SHP77 treated with DMSO at 0.1 percent for 48 hours (cell line): Measurements from ENCODE around the gene PCNX3.

ENCODE experiments used
- DNase-seq: peaks from one replicate; lab custom pipeline; 2025; lab: John Stamatoyannopoulos, UW

PCNX3 gene

DNA sequence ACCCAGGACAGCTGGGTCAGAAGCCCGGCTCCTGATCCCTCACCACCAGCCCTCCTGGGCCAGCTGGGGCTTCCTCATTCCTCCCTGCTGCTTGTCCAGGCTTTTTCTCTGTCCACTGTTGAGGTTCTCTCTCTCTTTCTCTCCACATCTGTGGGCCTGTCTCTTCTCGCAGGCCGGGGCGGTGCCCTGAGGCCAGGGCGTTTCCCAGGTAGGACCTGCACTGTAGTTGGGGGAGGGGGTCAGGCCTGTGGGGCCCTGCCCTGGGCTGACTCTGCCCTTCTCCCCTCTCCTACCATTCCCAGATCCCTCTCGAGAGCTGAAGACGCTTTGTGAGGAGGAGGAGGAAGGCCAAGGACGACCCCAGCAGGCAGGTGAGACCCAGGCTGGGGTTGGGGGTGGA lies 34.8 kb upstream of the PCNX3 start:
- DNase-seq = no peak

GRCh38 chr11:65581928-65582327 lies 33.6 kb upstream of the PCNX3 start:
- no peak for DNase-seq

DNA sequence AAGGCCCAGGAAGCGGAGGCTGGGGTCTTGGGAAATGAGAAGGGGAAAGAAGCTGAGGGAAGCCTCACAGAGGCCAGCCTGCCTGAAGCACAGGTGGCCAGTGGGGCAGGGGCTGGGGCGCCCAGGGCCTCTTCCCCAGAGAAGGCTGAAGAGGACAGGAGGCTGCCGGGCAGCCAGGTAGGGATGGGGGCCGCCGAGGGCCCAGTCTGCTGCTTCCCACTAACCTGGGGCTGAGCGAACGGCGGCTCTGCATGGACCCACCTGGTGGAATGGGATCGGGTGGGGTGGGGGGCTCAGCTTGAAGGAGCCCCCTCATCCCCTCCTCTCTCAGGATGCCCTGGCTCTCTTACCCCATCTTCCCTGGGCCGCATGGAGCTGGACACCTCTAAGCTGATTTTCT lies 32.0 kb upstream of the PCNX3 start:
- no peak for DNase-seq

GRCh38 chr11:65584106-65584505 lies 31.5 kb upstream of the PCNX3 start:
- no peak for DNase-seq

- DNase-seq = no peak
Observed at GRCh38 chr11:65584723-65585171, 30.8 kb upstream of the PCNX3 start.

DNA sequence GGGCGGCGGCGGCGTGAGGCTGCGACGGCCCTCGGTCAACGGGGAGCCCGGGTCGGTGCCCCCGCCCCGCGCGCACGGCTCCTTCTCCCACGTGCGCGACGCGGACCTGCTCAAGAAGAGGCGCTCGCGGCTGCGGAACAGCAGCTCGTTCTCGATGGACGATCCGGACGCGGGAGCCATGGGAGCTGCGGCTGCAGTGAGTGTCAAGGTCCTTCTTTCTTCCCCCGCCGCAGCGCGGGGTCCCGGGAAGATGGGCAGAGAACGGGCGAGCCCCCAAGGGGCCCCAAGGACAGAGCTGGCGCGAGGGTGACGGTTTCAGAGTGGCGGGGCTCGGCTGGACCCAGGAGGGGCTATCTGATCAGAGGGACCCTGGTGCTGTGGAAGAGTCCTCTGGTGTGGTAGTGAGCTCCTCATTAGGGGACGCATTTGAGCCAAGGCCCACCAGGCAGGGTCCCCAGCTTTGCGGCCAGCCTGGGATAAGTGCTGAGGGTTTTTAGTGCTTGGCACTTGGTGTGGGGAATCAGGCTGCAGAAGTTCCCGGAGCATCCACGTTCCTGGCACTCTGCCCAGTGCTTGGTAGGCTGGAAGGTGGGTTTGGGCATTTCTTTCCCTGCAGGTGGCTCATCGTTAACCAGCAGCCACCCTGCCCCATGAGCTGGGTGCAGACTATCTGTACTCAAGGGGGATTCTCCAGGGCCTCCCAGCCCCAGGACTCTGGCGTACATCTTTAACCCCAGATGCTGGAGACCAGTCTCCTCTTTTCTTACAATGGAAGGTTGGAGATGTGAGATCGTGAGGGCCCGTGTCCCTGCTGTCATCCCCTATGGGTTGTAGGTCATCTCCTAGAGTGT lies 30.0 kb upstream of the PCNX3 start:
- DNase-seq = no peak

DNA sequence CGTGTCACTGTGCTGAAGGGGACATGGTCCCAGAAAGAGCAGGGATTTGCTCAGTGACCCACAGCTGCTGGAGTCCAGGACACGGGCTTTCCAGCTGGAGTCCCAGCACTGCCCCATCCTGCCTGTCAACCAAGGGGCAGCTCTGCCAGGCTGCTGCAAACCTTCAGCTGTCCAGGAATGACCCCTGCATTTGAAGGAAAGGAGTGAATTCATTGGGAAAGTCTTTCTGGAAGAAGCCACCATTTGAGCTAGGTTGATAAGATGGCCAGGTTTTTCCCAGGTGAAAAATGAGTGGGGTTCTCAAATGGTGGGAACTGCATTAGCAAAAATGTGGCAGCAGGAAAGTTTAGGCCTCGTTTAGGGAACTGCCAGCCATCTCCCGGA lies 29.3 kb upstream of the PCNX3 start:
- DNase-seq = no peak

DNA sequence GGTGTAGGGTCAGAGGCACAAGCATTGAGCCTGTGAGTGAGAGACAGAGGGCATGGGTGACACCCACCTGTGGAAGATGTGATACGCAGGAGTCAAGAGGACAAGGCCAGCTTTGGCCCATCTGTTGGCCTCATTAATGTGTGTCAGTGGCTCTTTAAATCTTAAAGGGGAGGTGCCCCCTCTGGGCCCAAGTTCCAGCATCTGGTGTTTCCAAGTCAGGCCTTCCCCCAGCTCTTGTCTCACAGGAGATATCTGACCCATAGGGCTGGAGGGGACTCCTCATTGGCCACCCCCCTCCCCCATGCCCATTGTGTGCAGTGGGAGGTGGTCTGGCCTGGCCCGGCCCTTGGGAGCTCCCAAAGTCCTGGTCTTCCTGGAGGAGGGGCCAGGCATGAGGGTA lies 28.9 kb upstream of the PCNX3 start:
- DNase-seq = no peak

DNA sequence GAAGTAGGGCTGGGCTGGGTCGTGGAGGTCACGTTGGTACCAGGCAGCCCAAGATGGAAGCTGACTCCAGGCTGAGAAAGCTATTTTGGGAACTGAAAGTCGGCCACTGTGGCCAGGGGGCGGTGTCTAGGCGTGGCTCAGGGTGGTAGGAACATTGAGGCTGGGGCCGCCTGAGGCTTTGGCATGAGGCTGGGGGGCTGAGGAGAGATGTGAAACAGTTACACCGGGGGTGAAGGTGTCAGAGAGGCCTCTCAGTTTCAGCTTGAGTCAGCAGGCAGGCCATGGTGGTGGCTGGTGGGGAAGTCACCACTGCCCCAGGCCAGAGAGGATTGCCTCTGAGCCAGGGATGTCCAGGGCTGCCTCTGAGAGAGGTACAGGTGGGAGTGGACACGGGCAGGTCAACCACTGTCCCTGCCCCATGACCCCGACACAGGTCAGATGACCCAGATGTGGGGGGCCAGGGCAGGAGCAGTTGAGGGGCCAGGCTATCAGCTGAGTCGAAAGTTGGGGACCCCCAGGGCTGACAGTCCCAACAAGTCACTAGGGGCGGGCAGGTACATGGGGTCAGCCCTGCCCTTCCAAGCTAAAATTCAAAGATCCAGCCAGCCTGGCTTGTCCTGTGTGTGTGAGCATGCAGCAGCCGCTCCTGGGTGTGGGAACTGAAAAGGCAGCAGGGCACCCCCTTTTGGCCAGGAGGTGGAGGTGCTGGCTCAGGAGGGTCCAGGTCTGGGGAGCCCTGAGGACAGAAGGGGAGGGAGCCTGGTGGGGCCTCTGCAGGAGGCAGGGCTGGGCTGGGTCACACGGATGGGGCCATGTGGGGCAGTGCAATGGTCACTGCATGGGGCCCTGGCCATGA lies 27.1 kb upstream of the PCNX3 start:
- no peak for DNase-seq

- no peak for DNase-seq
Observed at GRCh38 chr11:65589444-65590239, 25.9 kb upstream of the PCNX3 start.

- DNase-seq = peak; percentile 45
Observed at GRCh38 chr11:65590240-65590738, 25.3 kb upstream of the PCNX3 start.

GRCh38 chr11:65591939-65592857 lies 23.4 kb upstream of the PCNX3 start:
- DNase-seq = no peak

DNA sequence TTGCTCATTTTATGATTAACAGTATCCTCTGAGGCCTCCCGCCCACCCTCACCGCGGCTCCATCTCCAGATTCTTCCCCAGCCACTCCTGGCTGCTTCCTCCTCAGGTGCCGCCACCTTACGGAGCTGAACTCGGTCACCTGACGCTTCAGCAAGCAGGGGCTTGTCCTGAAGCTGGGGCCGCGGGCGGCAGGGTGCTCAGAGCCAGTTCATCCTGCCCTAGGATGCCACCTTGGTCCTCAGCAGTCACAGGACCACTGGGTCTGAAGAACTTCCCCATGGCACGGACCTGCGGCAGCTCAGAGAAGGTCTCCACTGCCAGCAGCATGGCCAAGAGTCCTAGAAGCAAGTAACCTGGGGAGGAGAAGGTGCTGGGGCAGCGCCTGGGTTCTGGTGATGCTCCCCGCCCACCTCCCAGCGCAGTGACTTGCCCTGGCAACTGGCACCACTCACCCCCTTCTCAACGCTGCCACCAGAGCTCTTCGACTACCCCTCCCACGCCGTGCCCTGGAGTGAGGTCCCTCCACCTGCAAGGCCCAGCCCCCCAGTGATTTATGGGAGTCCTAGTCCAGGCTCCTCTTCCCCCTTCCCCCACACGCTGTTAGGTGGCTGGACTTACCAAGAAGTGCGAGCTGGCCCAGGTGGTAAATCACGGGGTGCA lies 22.6 kb upstream of the PCNX3 start:
- no peak for DNase-seq

DNA sequence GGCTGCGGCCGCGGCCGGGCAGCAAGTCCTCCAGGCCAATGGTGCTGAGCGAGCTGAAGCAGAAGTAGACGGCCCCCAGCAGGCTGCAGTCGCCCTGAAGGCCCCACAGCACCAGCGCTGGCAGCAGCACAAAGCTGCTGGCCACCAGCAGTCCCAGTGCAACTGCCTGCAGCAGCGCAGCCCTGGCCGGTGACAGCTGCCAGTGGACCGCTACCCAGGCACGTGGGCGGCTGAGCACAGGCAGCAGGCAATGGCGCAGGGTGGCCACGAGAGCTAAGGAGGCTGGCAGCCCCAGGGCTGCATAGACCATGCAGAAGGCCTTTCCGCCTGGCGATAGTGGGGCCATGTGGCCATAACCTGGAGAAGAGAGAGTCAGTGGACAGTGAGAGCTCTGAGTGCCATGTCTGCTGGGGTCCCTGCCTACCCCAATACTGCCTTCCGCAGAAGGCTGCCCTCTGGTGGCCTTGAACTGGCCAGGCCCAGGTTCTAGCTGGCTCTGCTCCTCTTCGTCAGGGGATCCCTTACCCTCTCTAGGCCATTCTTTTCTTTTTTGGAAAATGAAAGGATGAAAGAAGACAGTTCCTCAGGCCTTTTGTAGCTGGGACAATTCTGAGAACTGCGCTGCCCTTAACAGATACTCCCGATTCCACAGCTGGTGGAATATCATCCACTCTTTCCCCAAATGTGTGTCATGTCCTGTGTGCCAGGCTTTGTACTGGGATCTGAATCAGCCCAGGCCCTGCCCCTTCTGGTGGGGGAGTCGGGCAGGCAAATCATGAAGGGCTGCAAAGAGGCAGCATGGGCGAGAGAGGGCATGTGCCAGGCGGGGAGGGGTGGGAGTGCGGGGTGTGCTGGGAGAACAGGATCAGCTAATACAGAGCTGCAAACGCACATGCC lies 21.8 kb upstream of the PCNX3 start:
- no peak for DNase-seq

DNA sequence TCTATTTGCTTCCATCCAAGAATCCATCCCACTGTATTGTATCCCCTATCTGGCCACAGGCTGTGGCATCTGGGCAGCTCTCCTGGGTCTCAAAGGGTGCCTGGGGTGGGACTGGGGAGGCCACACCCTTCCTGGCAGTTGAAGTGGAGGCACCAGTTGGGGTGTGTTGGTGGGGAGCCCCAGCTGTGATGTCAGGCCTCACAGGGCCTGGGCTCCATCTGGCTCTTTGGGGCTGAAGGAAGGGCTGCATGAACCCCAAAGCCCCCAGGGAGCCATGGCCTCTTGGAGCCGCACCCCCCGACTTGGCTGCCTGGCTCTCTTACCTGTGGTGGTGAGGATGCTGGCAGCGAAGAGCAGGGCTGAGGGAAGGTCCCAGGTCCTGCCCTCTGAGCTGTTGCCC lies 20.4 kb upstream of the PCNX3 start:
- DNase-seq = no peak

DNA sequence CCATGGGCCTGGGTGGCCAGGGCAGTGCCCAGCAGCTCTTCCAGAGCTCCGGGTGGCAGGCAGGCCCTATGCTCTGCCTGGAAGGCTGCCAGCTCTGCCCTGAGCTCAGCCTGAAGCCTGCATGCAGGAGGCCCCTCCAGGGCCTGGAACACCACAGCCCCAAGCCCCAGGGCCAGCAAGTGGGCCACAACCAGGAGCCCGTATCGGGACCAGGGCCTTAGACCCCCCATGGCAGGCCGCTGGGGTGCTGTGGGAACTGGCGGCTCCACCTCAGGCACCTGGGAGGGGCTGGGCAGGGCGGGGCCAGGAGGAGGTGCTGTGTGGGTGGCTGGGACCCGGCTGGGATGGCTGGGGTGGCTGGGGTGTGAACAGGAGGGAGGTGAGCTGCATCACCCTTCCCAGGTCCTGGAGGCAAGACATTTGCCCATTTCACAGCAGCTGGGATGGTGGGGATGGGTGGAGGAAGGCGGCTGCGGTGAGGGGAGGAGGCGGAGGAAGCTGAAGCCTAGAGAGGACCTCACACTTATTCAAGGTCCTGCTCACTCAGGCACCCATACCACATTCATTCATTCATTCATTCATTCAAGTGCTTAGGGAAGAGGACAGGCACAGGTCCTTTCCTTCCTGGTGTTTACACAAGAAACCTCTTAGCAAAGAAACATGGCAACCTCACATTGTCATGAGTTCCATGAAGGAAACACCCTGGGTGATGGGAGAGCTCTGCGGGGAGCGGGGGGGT lies 19.9 kb upstream of the PCNX3 start, which contains the start of gene KCNK7:
Gene KCNK7 (minus strand): TSS at position 258 of the 739 bp plus-strand sequence. CDS start 28 bp downstream, at position 230.
- no peak for DNase-seq

DNA sequence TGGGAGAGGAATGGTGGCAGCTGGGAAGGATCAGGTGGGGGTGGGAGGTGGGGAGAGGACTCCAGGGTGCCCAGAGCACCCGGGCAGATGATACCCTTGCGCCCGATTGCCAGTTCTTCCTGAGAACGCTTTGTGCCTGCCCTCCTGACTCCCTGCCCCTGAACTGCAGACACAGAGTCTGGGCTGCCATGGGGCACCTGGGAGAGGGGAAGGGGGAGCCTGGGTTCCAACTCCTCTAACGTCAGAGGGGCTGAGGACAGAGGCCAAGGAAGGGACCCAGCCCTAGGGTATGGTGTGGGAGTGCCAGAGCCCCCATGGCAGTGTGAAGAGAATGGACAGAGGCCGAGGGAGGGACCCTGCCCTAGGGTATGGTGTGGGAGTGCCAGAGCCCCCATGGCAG lies 19.1 kb upstream of the PCNX3 start:
- no peak for DNase-seq

DNA sequence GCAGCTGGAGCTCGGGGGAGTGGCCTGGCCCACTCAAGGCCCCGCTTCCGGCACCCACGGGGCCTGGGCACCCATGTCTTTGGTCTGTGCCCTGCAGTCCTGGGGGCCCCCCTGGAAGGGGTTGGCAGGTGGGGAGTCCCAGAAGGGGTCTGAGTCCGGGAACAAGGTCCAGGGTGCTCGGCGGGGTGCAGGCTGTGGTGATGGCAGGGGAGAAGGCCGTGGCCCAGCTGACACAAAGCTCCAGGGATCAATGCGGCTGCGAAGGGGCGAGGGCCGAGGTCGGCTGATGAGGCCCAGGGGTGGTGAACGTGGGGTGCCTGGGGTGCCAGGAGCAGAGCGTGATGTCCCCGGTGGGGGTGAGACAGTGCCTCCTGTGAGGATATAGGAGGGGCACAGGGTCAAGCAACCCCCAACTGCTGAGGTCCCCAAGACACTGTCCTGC lies 17.3 kb upstream of the PCNX3 start:
- no peak for DNase-seq
